H9 (cell line): Measurements from ENCODE around the gene OR52N1. TPM values are rescaled to one million over a fixed set of nuclear protein-coding genes. Genes with fewer than 3 reads are reported as not detected.

ENCODE experiments used
- DNase-seq: peaks from one replicate; pipeline ENCODE4 v3.0.0-alpha.2; 2017
- H2AFZ ChIP-seq: one replicate; pipeline ENCODE4 v1.6.1; 2013; ENCODE audit warnings: mild to moderate bottlenecking, low read length, control low read depth, moderate library complexity
- H2AK5ac ChIP-seq: 2 replicates; pipeline ENCODE4 v1.6.1; 2013; ENCODE audit warnings: low read length, control low read depth, mixed read lengths; ENCODE audit not compliant: insufficient read length
- H2BK120ac ChIP-seq: one replicate; pipeline ENCODE4 v1.6.1; 2013; ENCODE audit warnings: low read depth, mild to moderate bottlenecking, low read length, control low read depth, inconsistent platforms; ENCODE audit not compliant: poor library complexity, severe bottlenecking
- H2BK12ac ChIP-seq: 2 replicates; pipeline ENCODE4 v1.6.1; 2013; ENCODE audit warnings: low read length, control low read depth, mixed read lengths, low read depth; ENCODE audit not compliant: insufficient read length
- H2BK15ac ChIP-seq: 2 replicates; pipeline ENCODE4 v1.6.1; 2013; ENCODE audit warnings: low read depth, low read length, control low read depth
- H2BK20ac ChIP-seq: one replicate; pipeline ENCODE4 v1.6.1; 2013; ENCODE audit warnings: low read depth, mild to moderate bottlenecking, low read length, control low read depth, inconsistent platforms; ENCODE audit not compliant: poor library complexity, severe bottlenecking
- H2BK5ac ChIP-seq: 2 replicates; pipeline ENCODE4 v1.6.1; 2013; ENCODE audit warnings: low read length, control low read depth, mixed read lengths; ENCODE audit not compliant: insufficient read length
- H3K14ac ChIP-seq: 2 replicates; pipeline ENCODE4 v1.6.1; 2013; ENCODE audit warnings: low read length, control low read depth; ENCODE audit not compliant: insufficient read depth
- H3K18ac ChIP-seq: 2 replicates; pipeline ENCODE4 v1.6.1; 2013; ENCODE audit warnings: low read depth, mild to moderate bottlenecking, mixed read lengths, low read length, control low read depth; ENCODE audit not compliant: insufficient read length
- H3K23ac ChIP-seq: 2 replicates; pipeline ENCODE4 v1.6.1; 2013; ENCODE audit warnings: low read length, control low read depth, mixed read lengths, low read depth; ENCODE audit not compliant: insufficient read length
- H3K23me2 ChIP-seq: 2 replicates; pipeline ENCODE4 v1.6.1; 2013; ENCODE audit warnings: low read depth, mild to moderate bottlenecking, mixed read lengths, low read length, control low read depth; ENCODE audit not compliant: insufficient read length, poor library complexity, severe bottlenecking
- H3K27ac ChIP-seq: 2 replicates; pipeline ENCODE4 v1.5.1; 2013; ENCODE audit warnings: low read length, control low read depth, mixed read lengths, low read depth; ENCODE audit not compliant: insufficient read length
- H3K27me3 ChIP-seq: 2 replicates; pipeline ENCODE4 v1.6.1; 2013; ENCODE audit warnings: low read length, control low read depth, inconsistent platforms; ENCODE audit not compliant: insufficient read depth
- H3K4ac ChIP-seq: 2 replicates; pipeline ENCODE4 v1.6.1; 2013; ENCODE audit warnings: low read depth, mild to moderate bottlenecking, control low read depth, inconsistent platforms, low read length, moderate library complexity
- H3K4me1 ChIP-seq: 2 replicates; pipeline ENCODE4 v1.6.1; 2013; ENCODE audit warnings: low read length, control low read depth, inconsistent platforms; ENCODE audit not compliant: insufficient read depth
- H3K4me2 ChIP-seq: 2 replicates; pipeline ENCODE4 v1.6.1; 2013; ENCODE audit warnings: low read length, control low read depth, mixed read lengths; ENCODE audit not compliant: insufficient read length, insufficient read depth
- H3K56ac ChIP-seq: 2 replicates; pipeline ENCODE4 v1.6.1; 2013; ENCODE audit warnings: low read depth, mild to moderate bottlenecking, mixed read lengths, low read length, control low read depth; ENCODE audit not compliant: insufficient read length
- H3K79me1 ChIP-seq: 2 replicates; pipeline ENCODE4 v1.6.1; 2013; ENCODE audit warnings: low read depth, mild to moderate bottlenecking, moderate library complexity, low read length, control low read depth, inconsistent platforms; ENCODE audit not compliant: insufficient read depth, poor library complexity, severe bottlenecking
- H3K79me2 ChIP-seq: 2 replicates; pipeline ENCODE4 v1.6.1; 2013; ENCODE audit warnings: low read length, control low read depth, inconsistent platforms; ENCODE audit not compliant: insufficient read depth
- H3K9ac ChIP-seq: 2 replicates; pipeline ENCODE4 v1.6.1; 2013; ENCODE audit warnings: low read length, control low read depth, mixed read lengths; ENCODE audit not compliant: insufficient read length; ENCODE audit errors: extremely low read depth
- H3K9me3 ChIP-seq: one replicate; pipeline ENCODE4 v1.6.1; 2013; ENCODE audit warnings: low read depth, low read length, inconsistent platforms; ENCODE audit not compliant: control insufficient read depth
- H3T11ph ChIP-seq: one replicate; pipeline ENCODE4 v1.6.1; 2013; ENCODE audit warnings: mild to moderate bottlenecking, low read length, control low read depth, inconsistent platforms
- H4K20me1 ChIP-seq: one replicate; pipeline ENCODE4 v1.6.1; 2013; ENCODE audit not compliant: control insufficient read depth, insufficient read length, insufficient read depth
- H4K5ac ChIP-seq: 2 replicates; pipeline ENCODE4 v1.6.1; 2013; ENCODE audit warnings: low read depth, mild to moderate bottlenecking, mixed read lengths, low read length, control low read depth; ENCODE audit not compliant: insufficient read length
- H4K8ac ChIP-seq: replicated peaks from 2 replicates; pipeline ENCODE4 v1.6.1; 2013; ENCODE audit warnings: low read length, control low read depth, mixed read lengths, low read depth; ENCODE audit not compliant: insufficient read length
- H4K91ac ChIP-seq: 2 replicates; pipeline ENCODE4 v1.6.1; 2013; ENCODE audit warnings: low read depth, mild to moderate bottlenecking, moderate library complexity, mixed read lengths, low read length, control low read depth; ENCODE audit not compliant: insufficient read length
- H3K27ac Mint-ChIP-seq, 3 experiments: 2 replicates in 2 of 3; 3 replicates in 1 of 3; pipeline ENCODE4 v1.8.0; 2020 to 2021; ENCODE audit warnings: mixed read lengths in 3 of 3, mild to moderate bottlenecking in 1 of 3, moderate library complexity in 1 of 3
- H3K27me3 Mint-ChIP-seq: 2 replicates; pipeline ENCODE4 v1.8.0; 2021; ENCODE audit warnings: low read depth, mild to moderate bottlenecking, moderate library complexity, mixed read lengths
- H3K36me3 Mint-ChIP-seq, 3 experiments: 2 replicates in 2 of 3; 3 replicates in 1 of 3; pipeline ENCODE4 v1.8.0; 2020 to 2021; ENCODE audit warnings: low read depth in 3 of 3, mixed read lengths in 3 of 3; ENCODE audit not compliant: insufficient read depth in 1 of 3
- H3K4me1 Mint-ChIP-seq, 2 experiments: 2 replicates each; pipeline ENCODE4 v1.8.0; 2020; ENCODE audit warnings: mixed read lengths in 2 of 2
- H3K4me3 Mint-ChIP-seq, 2 experiments: 2 replicates in 1 of 2; 3 replicates in 1 of 2; pipeline ENCODE4 v1.8.0; 2020 to 2021; ENCODE audit warnings: mild to moderate bottlenecking in 2 of 2, mixed read lengths in 2 of 2, moderate library complexity in 1 of 2
- H3K9me3 Mint-ChIP-seq, 2 experiments: 2 replicates in 1 of 2; 3 replicates in 1 of 2; pipeline ENCODE4 v1.8.0; 2020; ENCODE audit warnings: mild to moderate bottlenecking in 2 of 2, mixed read lengths in 2 of 2, moderate library complexity in 1 of 2
- WGBS: extraction: QIAGEN DNeasy Blood & Tissue Kit; methylation state at CpG from one replicate; pipeline ENCODE4 v1.1.7; 2013; ENCODE audit warnings: missing lambda C conversion rate, low lambda C conversion rate, mixed read lengths; ENCODE audit not compliant: insufficient read length; ENCODE audit errors: extremely low coverage; 5-methylcytosine and 5-hydroxymethylcytosine counted together
- total RNA-seq: library from RNA; stranded (reverse); gene quantifications from 2 replicates; pipeline ENCODE4 v1.2.1, GENCODE V29; 2021
- TF ChIP-seq, protein P1 (sequence below): fragments of 200-600 bp; sonication (generic); conservative IDR thresholded peaks from 3 replicates; pipeline ENCODE4 v1.8.0; 2021; ENCODE audit warnings: antibody characterized with exemption, mild to moderate bottlenecking

OR52N1 gene
- total RNA-seq, 1 experiment from 2014 or later, result not detected

DNA sequence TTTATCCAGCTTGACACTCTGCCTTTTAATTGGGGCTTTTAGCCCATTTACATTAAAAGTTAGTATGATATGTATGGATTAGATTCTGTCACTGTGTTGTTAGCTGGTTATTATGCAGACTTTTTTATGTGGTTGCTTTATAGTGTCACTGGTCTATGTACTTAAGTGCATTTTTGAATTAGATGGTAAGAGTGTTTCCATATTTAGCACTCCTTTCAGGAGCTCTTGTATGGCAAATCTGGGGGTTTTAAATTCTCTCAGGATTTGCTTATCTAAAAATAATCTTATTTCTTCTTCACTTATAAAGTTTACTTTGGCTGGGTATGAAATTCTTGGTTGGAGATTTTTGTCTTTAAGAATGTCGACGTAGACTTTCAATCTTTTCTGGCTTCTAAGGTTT, 46.6 kb upstream of the OR52N1 start:
- no peak overlapping the region for H3K27ac ChIP-seq
- H2BK12ac ChIP-seq, result no peak overlapping the region
- no peak for DNase-seq
- Mint-ChIP-seq H3K36me3 (no peaks in the 10 kb centered on the region), H3K4me1 (peaks cover 3 to 9% of the 10 kb centered on the region in 2 experiments), H3K27me3 (no peaks in the 10 kb centered on the region; the same call in 1 of the 2 replicates), H3K27ac (no peak overlapping the region), H3K4me3 (no peak overlapping the region), H3K9me3 (no peaks in the 10 kb centered on the region; a peak in 1 of 5 replicates)
- H4K91ac ChIP-seq, result no peak overlapping the region
- H3K56ac ChIP-seq, result no peak overlapping the region
- no peaks in the 10 kb centered on the region for H3K9me3 ChIP-seq
- H3T11ph ChIP-seq, result no peak overlapping the region
- no peaks in the 10 kb centered on the region for H3K79me1 ChIP-seq
- H3K27me3 ChIP-seq, result no peaks in the 10 kb centered on the region
- H3K4me1 ChIP-seq, result no peaks in the 10 kb centered on the region
- H2AFZ ChIP-seq, result no peak overlapping the region
- H4K20me1 ChIP-seq, result no peaks in the 10 kb centered on the region
- H3K79me2 ChIP-seq, result no peaks in the 10 kb centered on the region
- no peak overlapping the region for H2BK20ac ChIP-seq
- no peak overlapping the region for H3K18ac ChIP-seq
- no peak overlapping the region for H2BK120ac ChIP-seq
- H2BK5ac ChIP-seq, result no peak overlapping the region
- H3K9ac ChIP-seq, result no peak overlapping the region
- H2BK15ac ChIP-seq, result no peak overlapping the region
- H3K23ac ChIP-seq, result no peak overlapping the region
- no peak overlapping the region for H2AK5ac ChIP-seq
- H3K4ac ChIP-seq, result no peak overlapping the region
- no CpG with 5 or more reads among the region's 2 CpGs for WGBS
- TF ChIP-seq, protein P1, sequence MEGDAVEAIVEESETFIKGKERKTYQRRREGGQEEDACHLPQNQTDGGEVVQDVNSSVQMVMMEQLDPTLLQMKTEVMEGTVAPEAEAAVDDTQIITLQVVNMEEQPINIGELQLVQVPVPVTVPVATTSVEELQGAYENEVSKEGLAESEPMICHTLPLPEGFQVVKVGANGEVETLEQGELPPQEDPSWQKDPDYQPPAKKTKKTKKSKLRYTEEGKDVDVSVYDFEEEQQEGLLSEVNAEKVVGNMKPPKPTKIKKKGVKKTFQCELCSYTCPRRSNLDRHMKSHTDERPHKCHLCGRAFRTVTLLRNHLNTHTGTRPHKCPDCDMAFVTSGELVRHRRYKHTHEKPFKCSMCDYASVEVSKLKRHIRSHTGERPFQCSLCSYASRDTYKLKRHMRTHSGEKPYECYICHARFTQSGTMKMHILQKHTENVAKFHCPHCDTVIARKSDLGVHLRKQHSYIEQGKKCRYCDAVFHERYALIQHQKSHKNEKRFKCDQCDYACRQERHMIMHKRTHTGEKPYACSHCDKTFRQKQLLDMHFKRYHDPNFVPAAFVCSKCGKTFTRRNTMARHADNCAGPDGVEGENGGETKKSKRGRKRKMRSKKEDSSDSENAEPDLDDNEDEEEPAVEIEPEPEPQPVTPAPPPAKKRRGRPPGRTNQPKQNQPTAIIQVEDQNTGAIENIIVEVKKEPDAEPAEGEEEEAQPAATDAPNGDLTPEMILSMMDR, result no peak
- H4K5ac ChIP-seq, result no peak overlapping the region
- H3K4me2 ChIP-seq, result no peak overlapping the region
- no peak overlapping the region for H3K14ac ChIP-seq
- no peak overlapping the region for H4K8ac ChIP-seq
- no peaks in the 10 kb centered on the region for H3K23me2 ChIP-seq
